NCI-H460 (cell line): ENCODE measurements around the gene SHB. TPM values are rescaled to one million over a fixed set of nuclear protein-coding genes. Genes with fewer than 3 reads are reported as not detected.
"Not testable (repeated sequence)": the region's sequence is repeated elsewhere in the genome, so short reads cannot be mapped to it uniquely, and the experiment has no call there.

ENCODE experiments used
- DNase-seq: peaks from one replicate; pipeline ENCODE4 v3.0.0-alpha.2; 2016; ENCODE audit warnings: low read depth; ENCODE audit errors: extremely low read depth
- total RNA-seq: library from RNA; depleted of rRNA; stranded (reverse); fragments of >200 nt; shearing (Covaris generic); gene quantifications from 2 replicates; pipeline ENCODE4 v1.2.3, GENCODE V29; 2014

The SHB gene
- total RNA-seq, 1 experiment from 2014 or later: 12.5 TPM

DNA sequence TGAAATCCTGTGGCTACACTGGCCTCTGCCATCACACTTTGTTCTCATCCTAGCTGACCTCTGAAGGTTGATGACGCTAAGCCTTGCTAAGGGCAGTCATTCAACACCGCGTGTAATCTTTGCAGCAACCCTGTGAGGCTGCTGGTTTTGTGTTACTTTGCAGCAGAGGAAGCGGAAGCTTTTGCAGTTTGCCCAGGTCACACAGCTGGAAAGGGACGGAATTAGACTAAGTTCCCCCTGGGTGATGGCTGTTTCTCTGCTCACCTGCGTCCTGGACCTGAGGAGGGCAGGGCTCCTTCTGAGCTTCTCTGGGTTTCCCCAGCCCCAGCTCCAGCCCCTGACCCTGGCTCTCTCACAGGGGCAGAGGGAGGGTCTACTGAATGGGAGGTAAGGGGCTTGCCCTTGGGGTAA lies 157.8 kb downstream of the SHB start:
- DNase-seq: no peak

DNA sequence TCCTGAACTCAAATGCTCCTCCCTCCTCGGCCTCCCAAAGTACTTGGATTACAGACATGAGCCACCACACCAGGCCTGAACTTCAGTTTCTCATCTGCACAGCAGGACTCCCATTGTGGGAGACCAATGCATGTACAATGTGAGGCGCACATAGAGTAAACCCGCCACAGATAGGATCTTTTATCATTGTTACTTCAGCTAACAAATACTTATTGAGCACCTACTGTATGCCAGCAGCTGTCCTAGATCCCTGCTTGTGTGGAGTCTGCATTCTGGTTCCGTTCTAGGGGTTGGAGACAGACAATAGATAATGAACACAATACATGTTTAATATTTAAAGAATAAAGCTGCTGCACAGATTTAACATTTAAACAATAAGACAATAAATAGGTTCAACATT lies 158.8 kb downstream of the SHB start:
- DNase-seq: no peak

DNA sequence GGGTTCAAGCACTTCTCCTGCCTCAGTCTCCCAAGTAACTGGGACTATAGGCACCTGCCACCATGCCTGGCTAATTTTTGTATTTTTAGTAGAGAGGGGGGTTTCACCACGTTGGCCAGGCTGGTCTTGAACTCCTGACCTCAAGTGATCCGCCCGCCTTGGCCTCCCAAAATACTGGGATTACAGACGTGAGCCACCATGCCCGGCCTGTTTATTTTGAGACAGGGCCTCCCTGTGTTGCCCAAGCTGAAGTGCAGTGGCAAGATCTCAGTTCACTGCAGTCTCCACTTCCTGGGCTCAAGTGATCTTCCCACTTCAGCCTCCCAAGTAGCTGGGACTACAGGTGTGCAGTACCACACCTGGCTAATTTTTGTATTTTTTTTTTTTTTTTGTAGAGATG lies 159.2 kb downstream of the SHB start:
- DNase-seq: not testable (repeated sequence)

DNA sequence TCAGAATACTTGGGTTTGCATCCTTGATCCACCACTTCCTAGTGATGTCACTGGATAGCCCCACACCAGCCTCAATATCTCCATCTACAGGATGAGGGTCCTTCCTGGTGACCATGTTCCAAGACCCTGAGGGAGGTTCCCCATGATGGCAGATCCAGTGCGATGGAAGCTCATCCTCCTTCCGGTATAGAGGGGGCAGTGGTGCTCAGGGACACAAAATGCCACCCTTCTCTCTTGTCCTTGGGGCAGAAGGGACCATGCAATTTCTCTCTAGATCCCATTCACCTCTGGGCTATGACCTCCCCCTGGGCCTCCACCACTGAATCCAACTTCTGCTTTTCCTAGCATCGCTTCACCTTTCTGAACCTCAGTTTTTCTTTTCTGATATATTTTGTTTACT lies 159.7 kb downstream of the SHB start:
- DNase-seq: no peak

DNA sequence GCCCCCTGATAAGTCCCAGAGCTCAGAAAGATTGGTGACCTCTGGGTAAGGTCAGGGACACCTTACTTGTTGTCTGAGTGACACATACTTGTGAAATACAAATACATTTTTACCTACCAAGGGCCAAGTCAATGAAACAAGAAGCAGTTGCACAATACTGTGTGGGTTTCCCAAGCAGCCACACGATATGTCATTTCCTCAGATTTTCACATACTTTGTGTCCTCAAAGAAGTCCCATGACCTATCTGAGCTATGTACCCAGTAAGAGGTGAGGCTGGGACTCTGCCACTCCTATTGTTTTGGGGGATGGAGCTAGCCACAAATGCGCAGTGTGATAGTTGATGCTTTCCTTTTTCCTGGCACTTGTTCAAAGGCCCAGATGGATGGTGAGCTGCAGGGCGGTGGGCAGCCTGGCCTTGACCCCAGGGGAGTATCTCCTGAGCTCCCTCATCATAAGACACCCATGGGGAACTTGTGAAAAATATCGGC lies 160.3 kb downstream of the SHB start:
- DNase-seq: no peak

DNA sequence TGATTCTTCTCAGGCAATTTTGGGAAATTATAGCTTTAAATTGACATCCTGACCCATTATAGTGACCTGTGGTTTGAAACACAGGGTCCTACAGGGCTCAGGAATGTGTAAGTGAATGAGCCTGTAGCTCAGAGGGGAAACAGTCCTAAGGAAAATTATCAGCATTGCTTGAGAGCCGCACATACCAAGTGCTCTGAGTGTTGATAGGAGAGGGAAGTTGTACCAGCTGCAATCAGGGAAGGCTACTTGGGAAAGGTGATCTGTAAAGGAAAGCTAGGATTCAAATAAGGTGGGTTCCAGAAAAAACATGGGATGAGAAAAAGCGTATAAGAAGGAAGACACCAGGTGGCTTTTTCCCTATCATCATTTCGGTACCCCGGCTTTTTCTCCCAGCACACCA lies 160.7 kb downstream of the SHB start:
- no peak for DNase-seq

DNA sequence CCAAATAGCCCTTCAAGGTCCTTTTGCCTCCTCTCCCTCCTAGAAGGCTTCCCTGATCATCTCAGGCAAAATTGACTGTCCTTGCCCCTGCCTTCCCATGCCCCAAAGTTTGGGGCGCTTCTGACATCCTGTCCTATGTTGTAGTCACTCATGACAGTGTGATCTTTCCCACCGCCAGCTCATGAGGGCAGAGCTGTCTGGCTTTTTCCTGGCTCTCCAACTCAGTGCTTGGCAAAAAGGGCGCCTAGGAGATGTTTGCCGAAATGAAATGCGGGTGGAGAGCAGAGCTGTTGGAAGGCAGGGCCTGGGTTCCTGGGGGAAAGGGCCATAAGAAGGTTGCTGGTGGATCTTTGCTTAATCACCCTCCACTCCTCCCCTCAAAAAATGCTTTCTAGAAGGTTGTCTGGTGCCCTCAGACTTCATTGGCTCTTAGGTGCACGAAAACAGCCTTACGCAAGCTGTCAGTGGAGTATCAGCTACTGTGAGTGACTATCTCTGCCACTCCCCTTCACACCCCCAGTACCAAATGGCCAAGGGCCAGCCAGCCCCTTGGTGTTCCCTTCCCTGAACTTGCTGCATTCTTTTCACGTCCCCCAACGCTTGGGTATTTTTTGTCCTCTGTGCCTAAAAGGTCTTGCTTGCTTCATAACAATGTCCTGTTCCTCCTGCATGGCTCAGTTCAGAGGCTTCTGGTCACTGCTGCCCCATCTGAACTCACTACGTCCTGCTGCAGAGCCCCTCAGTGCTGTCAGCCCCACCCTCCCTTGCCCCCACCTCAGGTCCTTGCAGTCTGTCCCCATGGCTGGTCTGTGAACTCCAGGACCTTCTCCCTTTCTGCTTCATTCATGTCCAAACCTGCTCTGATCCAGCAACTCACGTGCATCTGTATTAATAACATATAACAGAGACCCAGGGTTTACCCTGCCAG lies 162.5 kb downstream of the SHB start:
- no peak for DNase-seq

DNA sequence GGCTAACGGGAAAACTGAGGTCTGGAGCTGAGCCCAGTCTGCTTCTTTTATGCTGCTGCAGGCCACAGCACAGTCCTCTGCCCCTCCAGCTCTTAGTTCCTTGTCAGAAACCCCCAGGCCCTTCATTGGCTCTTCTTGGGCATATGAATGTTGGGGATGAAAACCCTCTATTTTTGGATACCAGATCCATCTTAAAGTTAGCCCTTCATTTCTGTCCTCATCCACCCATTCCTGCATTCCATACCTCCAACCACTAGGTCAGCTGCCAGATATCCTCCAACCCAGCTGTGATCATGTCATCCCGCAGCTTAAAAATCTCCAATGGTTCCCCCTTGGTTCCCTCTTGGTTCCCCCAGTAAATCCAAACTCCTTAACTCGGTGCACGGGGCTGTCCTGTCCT lies 163.3 kb downstream of the SHB start:
- DNase-seq: no peak

DNA sequence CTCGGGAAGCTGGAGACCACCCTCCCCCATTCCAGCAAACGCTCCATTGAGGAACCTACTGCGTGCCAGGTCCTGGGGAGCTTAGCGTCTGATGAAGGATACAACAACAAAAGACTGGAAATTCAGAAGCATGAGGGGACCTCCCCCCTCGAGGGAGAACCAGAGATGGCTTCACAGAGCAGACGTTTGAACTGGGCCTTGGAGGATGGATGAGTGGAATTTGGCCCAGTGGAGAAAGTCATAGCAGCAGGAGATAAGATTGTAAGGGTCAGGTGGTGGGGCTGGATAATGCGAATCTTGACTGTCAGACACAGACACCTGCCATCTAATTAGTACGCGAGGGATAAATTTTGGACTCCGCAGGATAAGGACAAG lies 163.9 kb downstream of the SHB start:
- DNase-seq: no peak

DNA sequence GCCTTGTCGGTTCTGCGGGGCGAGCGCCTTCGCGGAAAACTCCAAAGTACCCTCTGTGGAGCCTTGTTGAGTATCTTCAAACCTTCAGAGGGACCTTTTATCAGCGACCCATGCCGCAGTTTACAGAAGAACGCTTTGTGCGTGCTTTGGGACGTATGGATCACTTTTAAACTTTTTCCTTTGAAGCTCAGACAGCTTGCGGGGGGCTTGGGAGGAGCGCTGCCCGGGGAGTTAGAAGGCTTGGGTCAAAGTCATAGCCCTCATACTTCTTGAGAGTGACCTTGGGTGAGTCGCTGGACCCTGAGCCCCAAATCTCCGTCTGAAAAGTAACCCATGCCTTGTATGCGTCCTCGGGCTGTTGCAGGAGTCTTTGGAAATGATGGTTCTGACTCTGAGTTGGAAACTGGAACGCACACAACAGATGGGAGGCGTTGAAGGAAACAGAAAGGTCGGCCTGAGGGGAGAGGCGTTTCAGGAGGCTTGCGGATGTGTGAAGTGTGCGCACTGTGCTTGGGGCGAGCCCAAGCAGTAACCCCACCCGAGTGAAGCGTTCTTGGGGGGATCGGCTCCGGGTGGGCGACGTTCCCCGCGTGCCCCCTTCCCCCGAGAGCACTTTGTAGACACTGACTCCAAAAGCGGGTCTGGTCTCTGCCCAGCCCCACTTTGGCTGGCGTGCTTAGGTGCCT lies 164.4 kb downstream of the SHB start:
- no peak for DNase-seq

DNA sequence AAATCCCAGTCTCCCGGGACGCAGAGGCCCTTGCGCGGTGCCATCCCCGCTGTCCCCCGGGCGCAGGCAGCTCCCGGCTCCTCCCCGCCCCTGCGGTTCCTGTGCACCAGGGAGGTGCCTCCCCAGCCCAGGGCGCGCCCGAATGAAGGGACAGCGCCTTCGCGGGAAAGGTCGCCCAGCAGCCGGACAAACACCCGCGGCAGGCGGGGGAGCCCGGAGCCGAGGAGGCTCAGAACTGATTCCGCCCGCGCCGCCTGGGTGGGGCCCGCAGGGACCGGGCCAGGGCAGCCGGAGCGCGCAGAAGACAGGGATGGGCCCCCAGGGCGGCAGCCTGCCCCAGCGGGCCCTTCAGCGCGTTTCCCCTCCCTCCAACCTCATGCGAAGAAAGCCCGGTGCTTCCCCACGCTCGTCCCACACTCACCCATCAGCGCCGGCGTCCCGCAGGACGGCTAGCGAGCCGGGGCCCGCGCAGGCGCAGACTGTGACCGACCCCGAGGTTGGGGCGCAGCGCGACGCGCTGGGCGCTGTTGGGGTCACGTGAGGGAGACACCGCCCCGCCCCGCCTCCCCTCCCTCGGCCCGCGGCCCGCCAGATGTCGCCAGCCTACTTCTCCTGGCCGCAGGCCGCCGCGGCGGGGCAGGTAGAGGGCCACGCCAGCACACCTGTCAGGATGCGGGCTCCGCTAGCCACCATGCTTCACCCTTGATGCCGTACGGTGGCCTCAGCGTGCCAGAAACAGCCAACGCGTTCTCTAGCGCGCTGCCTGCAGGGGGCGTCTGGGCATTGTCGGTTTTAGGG lies 165.2 kb downstream of the SHB start, which contains the start of gene SLC25A51:
Gene SLC25A51 (minus strand): TSS at position 481 of the 798 bp plus-strand sequence. CDS start 15,577 bp downstream, outside the sequence.
- peak; percentile 84 for DNase-seq

DNA sequence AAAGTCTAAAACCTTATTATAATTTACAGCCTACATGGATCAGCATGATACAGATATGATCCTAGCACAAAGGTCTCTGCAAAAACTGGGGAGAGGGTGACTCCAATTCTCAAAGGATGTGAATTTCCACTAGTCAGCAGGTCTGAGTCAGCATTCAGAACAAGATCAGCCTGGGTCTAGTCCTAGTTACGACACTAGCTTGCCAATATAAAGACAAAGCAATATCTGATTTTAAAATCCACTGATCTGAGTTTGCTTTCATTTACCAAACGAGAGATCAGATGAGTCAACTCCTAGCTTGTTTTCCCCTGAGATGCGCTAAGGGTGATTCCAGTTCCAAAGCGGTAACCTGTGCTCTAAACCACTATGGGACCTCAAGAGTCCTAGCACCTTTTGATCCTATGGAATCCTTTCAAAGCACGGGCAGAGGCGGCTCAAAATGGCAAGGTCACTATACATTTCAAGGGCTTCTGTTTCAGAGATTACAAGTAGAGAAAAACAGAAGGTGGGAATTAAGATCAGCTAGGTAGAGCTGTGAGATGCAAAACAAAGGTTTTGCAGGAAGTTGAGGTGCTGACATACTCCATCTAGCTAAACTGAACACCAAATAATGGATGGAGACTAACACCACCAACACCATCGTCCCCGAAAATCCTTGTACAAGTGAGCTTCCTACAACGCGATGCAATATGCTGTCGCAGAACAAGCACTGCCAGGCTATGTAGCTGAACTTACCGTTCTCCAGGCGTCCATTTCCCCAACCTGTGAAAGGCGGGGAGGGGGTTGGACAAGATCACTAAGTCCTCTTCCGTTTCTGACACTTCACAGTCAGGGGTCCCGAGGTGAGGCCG lies 166.0 kb downstream of the SHB start:
- DNase-seq: no peak

DNA sequence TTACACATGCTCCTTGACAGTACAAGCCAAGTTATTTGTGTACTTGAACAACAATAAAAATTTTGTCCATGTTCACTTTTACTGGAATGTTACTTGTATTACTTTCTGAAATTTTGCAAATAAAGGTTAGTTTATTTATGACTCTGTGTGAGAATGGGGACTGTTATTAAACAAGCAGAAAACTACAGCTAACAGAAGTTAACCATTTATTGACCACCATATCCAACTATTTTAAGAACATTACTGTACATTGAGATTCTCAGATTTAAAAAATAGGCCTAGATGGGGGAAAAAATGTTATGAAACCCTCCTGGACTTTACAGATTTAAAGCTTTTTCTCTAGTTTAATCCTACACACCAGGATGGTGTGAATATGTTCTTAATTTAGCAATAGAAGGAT lies 166.9 kb downstream of the SHB start:
- no peak for DNase-seq

DNA sequence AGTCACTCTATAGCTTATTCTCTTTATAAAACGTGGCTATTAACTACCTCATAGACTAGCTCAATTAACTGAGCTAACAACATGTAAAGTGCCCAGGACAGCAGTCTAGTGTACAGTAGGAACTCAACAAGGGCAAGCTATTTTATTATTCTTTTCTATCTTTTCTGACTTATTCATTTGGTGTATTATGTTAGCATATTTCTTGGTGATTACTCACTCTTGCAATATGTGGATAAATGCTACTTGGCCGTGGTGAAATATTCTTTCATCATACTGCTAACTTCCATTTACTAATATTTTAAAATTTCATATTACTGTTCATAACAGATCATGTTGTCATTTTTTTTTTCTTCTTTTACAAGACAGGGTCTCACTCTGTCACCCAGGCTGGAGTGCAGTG lies 170.0 kb downstream of the SHB start:
- DNase-seq: no peak

DNA sequence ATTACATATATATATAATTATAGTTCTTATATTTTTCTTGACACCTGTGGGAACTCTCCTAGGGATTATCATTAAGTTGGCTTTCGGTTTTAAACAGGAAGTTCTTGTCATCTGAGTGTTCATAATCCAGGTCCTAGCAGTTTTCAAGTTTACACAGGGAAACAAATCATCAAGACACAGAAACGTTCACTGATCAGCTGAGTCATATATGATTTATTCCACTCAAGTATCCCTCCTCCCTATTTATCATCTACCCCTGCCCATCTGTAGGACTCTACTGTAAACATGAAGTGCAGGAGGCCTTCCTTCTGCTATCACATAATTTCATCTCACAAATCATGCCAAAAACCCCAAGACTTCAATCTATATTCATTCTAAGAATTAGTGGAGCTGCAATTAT lies 171.4 kb downstream of the SHB start:
- no peak for DNase-seq

DNA sequence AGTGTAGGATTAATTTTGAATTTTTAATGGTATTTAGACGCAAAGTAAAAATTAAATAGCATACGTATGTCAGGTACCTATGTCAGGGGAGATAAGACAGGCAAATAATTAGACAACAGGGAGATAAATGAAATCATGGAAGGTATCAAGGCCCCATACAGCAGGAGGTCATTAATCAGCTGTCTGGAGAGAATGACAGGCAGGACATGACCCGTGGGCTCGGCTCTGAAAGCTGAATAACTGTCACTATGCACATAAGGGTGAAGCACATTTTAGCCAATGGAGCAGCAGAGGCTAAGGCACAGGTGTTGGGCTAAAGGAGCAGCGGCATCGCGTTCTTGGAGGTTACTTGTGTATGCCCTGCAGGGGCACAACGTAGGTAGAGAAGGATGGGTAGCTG lies 177.0 kb downstream of the SHB start:
- no peak for DNase-seq

DNA sequence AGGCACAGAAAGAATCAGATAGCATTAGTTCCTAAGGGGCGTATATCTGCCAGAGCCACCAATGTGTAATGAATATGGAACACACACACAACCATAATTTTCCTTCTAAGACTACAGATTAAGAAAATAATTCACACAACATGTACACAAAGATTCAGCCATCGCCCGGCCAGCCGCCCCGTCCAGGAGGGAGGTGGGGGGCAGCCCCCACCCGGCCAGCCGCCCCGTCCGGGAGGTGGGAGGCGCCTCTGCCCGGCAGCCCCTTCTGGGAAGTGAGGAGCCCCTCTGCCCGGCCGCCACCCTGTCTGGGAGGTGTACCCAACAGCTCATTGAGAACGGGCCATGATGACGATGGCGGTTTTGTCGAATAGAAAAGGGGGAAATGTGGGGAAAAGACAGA lies 178.0 kb downstream of the SHB start:
- DNase-seq: not testable (repeated sequence)

DNA sequence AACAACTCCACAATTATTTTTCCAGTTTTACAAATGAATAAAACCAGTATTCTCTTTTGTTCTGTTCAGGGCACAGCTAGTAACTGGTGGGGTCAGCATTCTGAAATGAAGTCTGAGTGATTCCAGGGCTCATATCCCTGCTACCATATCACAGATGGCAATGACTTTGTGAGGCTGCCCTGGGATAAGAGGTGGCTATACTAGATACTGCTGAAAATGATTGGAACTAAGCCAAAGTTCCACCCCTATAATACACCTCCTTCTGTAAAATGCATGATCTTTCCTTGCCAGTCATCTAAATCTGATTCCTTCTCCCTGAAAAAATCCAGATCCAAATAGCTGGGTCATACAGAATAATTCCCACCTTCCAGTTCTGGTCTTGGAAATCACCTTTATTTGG lies 179.5 kb downstream of the SHB start:
- DNase-seq: no peak

DNA sequence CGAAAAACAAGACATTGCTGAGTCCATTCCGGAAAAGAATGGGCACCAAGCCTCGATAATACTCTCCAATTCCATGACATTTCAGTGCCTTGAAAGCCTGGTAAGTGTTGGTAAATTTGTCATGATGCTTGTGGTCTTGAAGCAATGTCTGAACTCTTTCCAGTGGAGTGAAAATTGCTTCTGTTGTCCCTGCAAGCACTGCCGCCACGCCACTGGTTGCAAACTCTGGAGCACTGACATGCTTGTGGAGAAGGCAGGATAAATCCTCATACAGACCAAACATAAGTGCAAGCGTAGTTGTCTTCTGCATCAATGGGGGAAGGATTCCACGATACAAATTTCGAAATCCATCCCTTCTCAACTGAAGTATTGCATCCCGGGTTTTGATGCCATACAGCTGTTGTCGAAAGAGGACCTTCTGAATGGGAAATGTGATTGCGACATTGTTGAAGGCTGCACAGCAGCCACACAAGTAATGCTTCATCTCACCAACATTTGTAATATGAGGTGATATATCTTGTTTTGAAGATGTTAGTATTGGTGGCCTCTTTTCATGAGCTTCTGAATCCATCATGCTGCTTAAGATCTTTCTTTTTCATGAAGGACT lies 180.9 kb downstream of the SHB start:
- not testable (repeated sequence) for DNase-seq
